ENCODE results near the gene SNX30.

Gene SNX30

DNA sequence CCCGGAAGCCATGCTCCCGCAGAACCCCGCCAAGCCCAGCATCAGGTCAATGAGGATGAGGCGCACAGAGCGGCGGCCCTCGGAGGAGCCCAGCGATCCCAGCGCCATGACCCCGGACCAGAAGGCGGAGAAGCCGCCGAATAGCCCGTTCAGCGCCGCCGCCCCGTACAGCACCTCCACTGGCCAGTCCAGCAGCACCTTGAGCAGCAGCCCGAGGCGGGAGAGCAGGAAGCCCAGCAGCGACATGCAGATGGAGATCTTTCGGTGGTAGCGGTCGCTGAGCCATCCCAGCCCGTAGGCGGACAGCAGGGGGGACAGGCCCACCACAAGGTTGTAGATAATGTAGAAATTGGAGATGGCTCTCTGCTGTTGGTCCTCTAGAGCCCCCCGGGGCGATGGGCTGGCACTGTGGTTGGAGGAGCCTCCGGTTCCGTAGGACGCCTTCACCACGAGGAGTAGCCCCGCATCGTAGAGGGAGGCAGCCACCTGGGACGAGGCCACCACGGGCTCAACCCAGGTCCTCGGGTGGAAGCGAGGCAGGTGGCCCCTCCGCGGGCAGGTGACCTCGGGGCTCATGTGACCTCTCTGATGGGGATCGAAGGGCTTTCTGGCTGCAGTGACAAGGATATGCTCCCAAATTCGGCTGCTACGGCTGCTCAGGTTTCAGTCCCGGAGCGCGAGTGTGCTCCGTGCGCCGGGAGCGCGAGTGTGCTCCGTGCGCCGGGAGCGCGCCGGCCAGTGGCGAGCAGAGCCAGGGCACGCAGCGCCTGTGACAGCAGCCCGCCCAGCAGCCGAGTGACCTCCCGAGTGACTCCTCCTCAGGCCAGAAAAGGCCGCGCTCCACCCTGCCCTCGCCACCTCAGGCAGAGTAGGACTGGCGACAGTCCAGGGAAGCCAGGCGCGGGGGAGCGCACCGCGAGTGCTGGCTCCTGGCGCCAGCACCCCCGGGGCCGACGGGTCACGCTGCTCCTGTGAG lies 139.8 kb downstream of the SNX30 start, which contains the start of gene SLC46A2:
SLC46A2 (minus strand) TSS at position 771 of the 976 bp plus-strand sequence; CDS start at position 576, 195 bp downstream.
- no peak for DNase-seq

DNA sequence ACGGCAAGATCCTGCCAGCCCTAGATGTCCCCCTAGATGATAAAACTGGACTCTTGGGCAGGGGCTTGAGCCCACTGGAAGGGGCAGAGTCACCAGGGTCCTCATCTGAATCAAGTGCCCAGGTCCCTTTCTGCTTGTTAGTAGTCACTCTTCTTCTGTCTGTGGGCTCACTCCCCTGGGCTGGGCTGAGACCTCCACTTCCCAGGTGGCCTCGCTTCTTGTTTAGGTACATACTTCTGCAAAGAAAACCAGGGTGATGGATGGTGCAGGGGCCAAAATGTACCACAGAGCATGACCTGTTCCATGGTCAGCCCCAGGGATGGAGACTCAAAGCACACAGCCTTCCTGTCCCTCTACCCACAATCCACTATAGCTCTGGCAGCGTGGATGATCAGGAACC lies 141.0 kb downstream of the SNX30 start:
- DNase-seq: no peak

DNA sequence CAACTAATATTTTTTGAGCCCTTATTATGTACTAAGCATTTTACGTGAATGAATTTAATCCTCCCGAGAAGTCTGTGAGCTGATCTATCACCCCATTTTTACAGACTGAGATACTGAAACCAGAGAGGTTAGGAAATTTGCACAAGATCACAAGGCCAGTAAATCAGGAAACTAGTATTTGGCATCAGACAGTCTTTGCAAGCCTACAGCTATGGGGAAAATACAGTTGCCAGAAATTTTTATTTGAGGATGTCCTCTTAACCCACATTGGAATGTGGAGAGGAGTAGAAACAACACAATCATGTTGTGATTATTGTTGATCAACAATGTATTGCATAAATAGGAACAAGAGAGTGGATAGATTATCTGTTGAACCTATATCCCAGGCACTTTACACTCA lies 142.4 kb downstream of the SNX30 start:
- no peak for DNase-seq

DNA sequence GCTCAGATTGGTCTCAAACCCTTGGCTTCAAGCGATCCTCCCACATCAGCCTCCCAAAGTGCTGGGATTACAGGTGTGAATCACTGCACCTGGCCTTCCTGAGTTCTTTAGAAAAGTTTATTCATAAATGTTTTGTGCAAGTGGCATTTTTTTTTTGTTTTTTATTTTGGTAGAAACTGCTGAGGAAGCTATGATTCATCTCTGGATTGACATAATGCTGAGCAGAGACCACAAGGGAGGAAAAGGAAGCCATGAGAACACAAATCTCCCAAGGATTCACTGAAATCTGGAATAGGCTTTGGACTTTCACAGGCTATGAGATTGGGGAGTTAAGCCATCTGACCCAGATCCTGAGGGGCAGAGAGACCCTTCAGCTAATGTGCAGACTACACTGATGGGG lies 143.5 kb downstream of the SNX30 start:
- DNase-seq: no peak

DNA sequence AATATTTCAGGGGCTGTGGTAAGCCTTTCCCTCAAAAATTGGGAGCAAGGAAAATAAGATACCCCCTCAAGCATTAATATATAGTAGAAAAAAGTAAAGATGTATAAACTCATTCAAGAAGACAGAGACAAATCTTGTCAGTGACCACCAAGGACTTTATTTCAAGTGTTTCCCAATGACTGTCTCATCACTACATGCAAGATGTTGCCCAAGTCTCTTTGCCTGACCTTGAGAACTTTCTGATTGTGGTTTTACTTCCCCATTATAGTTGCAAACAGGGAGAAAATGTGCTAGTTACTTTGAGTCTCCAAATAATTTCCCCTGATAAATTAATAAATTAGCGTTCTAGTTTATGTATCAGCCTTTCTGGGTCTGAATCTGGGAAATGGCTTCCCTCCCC lies 144.1 kb downstream of the SNX30 start:
- DNase-seq: no peak

DNA sequence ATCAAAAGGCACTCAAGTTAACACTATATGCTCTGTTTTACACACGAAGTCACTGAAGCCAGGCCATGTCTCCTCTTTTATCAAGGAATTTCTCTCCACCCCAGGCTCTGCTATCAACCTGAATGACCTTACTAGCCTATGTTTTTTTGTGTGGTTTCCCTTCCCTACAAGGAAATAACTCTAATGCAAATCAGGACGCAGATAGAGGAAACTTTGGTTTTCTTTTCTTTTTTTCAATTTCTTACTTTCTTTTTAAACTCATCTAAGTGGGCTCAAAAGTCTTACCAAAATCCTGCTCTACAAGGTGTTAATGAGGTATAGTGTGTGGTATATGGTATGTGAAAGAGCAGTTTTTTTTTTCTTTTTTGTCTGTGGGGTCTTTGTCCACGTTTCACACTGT lies 145.6 kb downstream of the SNX30 start:
- no peak for DNase-seq

DNA sequence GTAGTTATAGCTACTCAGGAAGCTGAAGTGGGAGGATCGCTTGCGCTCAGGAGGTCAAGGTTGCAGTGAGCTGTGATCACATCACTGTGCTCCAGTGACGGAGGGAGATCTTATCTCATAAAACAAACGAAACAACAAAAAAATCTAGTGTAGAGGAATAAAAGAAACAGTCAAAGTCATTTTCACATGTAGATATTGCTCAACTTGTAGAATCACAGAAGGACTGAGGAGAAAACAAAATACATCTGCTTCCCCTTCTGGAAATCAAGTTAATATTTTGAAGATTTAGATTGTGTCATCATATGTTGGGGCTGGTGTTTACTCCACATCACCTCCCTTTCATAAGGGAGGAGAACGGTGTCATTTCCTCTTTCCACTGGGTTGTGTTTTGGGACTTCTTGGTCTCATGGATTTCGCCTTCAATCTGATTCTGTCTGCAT lies 148.3 kb downstream of the SNX30 start:
- DNase-seq: no peak

DNA sequence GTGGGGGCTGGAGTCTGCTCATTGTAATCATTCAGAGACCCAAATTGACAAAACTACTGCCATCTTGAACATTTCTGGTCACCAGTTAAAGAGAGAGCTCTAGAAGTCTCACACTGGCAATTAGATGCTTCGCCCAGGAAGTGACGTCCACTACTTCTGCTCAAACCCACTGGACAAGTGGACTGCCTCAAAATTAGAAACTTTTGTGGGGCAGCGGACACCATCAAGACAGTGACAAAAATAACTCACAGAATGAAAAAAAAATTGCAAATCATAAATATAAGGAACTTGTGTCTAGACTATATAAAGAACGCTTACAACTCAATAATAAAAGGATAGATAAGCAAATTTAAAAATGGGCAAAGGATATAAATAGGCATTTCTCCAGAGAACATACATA lies 149.9 kb downstream of the SNX30 start:
- DNase-seq: no peak

DNA sequence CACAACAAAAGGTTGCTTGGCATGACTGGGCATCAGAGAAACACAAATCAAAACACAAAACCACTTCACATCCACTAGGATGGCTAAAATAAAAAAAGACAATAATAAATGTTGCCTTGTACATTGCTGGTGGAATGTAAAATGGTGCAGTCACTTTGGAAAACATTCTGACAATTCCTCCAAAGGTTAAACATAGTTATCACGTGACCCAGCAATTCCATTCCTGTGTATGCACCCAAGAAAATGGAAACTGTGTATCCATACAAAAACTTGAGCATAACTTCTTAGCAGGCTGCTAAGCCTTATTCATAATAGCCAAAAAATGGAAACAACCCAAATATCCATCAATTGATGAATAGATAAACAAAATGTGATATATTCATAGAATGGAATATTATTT lies 150.3 kb downstream of the SNX30 start:
- DNase-seq: no peak

DNA sequence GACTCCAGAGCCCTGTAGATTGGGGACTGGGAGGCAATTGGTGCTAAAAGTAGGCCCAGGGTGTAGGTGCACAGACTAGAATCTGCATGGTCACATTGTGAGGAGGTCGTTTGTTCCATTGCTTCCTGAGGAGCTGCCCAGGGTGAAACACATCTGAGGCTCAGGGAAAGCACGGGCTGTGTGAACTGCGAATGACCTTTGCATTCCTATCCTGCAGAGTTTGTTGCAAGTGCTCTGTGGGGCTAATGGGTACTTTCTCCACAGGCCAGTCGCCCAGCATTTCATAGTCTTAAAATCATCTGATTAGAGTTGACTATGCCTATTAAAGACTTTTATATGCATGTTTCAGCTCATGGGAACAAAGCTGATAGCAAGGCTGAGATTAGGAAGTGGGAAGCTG lies 154.5 kb downstream of the SNX30 start:
- DNase-seq: no peak

DNA sequence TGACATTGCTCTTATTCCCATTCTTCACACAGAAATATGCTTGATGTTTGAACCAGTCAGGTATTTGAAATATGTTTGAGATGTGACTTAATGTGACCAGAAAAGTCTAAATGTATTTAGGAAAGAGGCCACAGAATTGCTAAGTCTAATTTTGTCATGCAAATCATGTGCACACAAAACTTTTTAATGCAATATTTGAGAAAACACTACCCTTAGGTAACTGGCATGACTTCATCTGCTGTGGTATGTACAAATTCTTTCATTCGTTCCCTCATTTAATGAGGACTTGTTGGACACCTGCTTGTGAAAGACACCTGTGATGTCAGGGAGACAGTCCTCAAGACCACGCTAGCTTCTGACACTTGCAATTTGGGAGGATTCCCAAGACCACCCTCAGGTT lies 161.2 kb downstream of the SNX30 start:
- no peak for DNase-seq

DNA sequence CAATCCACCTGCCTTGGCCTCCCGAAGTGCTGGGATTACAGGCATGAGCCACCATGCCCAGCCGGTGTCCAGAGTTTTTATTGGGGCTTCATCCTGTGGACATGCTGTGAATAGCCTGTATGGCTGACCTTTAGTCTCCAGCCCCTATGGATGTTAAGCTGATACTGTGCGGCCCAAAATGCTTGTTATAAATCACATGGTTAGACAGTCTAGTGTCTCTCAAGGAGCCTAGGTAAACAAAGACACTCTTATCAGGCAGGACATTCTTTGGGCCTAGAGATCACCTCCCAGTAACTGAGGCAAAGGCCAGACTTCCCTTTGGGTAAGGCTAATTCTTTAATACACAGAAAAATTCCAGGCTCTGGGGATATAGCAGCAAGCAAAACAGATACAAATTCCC lies 162.1 kb downstream of the SNX30 start:
- DNase-seq: no peak

DNA sequence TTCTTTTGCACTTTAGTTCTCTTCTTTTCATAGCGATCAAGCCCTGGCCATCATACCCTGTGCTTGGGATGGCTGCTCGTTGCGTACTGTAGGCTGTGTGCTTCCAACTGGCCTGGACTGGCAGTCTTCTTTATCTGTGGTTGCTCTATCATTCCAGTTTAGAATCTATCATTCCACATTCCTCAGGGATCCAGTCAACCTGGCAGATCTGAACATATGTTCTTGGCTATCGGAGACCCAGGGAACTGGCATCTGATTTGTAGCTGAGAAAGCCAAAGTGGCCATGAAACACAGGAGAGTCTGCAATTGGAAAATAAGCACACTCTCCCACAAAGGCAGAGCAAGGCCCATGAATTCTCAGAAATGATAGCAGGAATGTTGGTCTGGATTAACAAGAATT lies 162.8 kb downstream of the SNX30 start:
- no peak for DNase-seq

DNA sequence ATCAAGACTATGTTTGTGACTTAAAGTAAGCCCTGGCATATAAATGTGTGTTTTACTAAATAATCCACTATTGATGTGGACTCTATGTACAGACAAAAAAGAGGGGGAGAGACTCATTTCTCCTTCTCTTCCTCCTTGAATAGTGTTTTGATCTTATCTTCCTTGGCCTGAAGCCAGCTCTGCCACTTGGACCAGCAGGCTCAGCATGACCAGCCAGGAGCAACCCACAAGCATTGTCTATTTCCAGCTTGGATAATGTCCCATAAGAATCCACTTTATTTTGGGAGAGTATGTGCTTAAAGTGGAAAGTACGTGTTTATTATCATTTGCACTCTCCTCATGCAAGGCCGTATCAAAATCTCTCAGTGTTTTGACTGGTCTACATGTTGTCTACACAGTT lies 164.0 kb downstream of the SNX30 start:
- DNase-seq: no peak

DNA sequence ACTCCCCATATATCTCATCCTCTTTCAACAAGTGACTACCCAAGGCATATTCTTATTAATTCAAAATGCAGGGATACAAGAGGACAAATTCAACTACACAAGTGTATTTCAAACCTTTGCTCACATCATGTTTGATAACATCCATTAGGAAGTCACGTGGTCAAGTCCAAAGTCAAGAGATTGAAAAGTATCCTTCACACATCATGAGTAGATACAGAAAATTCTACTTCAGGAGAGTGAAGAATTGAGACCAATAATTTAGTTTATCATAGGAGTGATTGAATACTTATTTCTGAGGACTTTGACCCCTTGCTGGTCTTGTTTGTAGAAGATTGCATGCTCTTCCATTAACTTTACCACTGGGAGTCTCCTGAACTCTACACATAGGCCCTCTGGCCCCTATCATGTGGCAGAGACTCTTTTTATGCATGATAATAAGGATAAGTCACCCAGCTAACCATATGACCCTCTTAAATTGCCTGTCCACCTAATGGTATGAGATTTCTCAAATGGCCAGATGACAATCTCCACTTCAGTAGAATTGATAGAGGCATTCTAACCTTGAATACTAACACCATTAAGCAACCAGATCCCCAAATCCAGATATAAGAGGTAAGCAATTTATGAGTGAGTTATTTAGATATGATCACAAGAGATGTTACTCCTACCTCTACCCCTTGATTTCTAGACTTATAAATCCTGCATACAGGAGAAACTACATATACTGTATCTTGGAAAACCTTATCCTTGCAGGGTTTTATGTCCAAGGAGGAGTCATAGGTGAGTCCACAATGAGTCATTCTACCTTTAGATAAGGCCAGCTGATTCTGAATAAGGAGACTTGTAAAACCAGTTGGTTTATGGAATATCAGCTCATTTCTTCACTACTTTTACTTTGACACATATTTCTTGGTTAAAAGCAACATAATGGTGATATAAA lies 166.8 kb downstream of the SNX30 start:
- no peak for DNase-seq

DNA sequence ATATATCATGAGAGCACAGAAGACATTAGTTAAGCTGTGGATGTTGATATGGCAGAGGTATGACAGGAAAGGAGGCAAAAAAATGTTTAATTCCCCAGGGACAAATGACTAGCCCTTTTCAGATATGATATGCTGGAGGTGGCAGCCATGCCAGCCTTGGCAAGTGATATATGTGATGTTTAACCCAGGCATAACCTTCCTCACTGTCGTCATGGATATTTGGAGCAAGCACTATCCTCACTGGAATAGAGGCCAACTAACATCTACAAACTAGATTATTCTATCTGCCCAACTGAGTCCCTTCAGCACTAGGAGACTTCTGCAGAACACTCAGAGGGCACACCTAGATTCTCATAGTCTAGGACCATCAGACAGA lies 167.4 kb downstream of the SNX30 start:
- DNase-seq: no peak

DNA sequence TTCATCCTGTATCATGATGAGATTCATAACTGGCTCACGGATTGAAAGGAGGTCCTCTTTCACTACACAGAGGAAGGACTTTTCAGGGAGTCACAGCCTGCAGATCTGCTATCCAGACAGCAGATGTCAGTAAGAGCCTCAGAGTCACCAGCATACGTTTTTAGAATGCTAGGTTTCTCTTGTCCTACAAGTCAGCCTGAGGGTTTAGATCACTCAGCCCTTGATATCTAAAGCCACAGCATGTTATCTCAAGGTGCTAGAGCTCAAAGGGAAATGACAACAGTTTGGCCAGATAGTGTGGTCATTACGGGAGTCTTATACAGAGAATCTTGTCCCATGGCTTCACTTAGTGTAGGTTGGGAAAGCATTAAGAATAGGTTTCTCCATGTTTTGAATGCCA lies 171.0 kb downstream of the SNX30 start:
- no peak for DNase-seq
